ENCODE measurements around the gene RNF31. TPM values are rescaled to one million over a fixed set of nuclear protein-coding genes. Genes with fewer than 3 reads are reported as not detected.
"Not testable (repeated sequence)": the region's sequence is repeated elsewhere in the genome, so short reads cannot be mapped to it uniquely, and the experiment has no call there.

RNF31 gene
- total RNA-seq, 1 experiment from 2014 or later, result 32.1 TPM

DNA sequence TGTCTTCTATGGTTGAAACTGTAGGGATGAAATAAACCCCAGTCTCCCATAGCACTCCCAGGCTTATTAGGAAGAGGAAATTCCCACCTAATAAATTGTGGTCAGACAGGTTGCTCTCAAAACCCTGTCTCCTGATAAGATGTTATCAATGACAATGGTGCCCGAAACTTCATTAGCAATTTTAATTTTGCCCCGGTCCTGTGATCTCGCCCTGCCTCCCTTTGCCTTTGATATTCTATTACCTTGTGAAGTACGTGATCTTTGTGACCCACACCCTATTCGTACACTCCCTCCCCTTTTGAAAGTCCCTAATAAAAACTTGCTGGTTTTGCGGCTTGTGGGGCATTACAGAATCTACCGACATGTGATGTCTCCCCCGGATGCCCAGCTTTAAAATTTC, 55.2 kb downstream of the RNF31 start:
- DNase-seq (ENCODE audit: low spot score), result not testable (repeated sequence)

DNA sequence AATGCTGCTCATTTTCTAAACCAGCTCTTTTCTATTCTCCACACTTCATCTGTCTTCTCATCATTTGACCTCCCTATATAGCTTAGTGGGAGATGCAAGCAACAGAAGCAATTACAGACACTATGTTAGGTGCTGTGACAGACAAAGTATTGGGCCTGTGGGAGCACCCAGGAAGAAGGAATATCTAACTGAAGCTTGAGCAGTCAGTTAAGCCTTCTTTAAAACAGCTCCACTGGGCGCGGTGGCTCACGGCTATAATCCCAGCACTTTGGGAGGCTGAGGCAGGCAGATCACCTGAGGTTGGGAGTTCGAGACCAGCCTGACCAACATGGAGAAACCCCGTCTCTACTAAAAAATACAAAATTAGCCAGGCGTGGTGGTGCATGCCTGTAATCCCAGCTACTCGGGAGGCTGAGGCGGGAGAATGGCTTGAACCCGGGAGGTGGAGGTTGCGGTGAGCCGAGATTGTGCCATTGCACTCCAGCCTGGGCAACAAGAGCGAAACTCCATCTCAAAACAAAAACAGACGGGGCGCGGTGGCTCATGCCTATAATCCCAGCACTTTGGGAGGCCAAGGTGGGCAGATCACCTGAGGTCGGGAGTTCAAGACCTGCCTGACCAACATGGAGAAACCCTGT, 56.1 kb downstream of the RNF31 start:
- not testable (repeated sequence) for DNase-seq (ENCODE audit: low spot score)

DNA sequence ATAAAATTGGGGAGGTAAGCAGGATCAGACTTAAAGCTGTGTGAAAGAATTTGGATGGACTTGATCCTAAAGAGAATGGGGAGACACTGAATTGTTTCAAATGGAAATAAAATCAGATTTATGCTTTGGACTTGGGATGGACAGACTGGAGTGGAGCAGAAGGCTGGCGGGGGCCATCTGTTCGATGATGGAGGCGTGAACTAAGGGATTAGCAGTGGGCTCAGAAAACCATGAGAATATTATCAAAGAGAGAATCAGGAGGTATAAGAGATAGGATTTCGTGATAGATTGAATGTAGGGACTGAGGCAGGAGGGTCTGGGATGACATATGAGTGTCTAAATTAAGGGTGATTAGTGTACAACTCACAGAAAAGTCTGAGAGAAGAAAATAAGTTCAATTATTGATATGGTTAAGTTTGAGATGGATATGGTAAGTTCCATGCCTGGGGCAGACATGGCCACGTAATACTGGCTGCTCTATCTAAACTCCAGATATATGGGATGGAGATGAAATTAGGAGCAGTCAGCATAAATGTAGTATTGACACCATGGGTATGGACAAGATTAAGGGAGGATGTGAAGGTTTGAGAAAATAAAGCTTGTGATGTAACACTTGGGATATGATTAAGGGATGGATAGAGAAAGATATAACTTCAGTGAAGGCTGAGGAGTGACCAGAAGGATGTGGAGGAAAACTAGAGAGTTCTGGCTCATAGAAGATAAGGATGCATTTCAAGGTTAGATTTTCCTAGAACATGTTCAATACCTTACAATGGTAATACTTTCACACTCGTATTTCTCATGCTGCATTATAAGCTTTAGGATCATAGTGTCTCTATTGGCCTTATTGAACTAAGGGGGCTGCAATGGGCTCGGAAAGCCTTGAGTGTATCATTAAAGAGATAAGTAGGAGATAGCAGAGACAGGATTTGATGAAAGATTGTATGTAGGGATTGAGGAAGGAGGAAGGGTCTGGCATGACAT, 57.2 kb downstream of the RNF31 start:
- DNase-seq (ENCODE audit: low spot score), result no peak

DNA sequence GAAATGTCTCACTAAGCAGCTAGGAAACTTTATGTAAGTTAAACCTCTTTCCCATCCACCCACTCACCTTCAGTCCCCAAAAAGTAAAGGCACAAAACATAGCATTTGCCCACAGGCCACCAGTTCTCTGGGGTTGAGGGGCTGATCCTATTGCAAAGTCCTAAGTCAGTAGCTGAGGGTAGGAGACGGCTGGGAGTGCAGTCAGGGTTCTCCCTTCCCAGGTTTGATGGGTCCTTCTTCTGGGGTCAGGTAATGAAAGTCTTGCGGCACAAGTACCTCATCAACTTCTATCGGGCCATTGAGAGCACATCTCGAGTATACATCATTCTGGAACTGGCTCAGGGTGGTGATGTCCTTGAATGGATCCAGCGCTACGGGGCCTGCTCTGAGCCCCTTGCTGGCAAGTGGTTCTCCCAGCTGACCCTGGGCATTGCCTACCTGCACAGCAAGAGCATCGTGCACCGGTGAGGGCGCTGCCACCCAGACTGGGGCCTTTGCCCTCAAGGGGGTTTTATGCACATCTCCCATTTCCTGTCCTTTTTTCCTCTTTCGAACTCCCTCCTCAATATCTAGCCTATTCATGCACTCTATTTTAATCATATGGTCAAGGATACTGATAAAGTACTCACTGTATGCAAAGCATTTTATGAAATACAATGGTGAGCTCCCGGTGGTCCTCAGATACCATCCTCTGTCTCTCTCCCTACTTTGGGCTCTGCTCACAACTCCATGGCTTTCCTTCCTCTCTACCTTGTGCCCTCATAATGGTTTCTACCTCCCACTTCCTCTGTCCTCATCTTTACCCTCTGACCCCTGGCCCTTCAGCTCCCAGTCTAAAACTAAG, 59.2 kb downstream of the RNF31 start:
- DNase-seq (ENCODE audit: low spot score), result no peak

DNA sequence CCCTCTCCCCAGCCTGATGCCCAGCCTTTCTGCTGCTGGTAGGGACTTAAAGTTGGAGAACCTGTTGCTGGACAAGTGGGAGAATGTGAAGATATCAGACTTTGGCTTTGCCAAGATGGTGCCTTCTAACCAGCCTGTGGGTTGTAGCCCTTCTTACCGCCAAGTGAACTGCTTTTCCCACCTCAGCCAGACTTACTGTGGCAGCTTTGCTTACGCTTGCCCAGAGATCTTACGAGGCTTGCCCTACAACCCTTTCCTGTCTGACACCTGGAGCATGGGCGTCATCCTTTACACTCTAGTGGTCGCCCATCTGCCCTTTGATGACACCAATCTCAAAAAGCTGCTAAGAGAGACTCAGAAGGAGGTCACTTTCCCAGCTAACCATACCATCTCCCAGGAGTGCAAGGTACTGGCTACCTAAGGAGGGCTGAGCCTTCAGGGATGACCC, 59.8 kb downstream of the RNF31 start:
- DNase-seq (ENCODE audit: low spot score), result no peak

DNA sequence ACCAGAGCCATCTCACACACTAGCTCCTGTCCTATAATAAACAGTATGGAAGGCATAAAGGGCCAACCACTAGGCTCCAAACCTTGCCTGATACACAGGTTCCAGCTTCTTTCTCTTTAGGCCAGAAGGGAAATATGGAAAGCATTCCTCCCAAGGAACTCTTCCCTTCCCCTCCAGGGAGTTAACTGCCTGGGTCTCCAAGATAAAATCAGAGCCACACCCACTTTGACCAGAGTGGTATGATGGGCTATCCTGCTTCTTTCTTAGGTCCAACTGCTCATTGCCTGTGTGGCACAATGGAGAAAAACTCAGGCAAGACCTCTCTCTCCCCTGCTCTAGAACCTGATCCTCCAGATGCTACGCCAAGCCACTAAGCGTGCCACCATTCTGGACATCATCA, 60.3 kb downstream of the RNF31 start:
- no peak for DNase-seq (ENCODE audit: low spot score)

Other genes with a start within 250 kb of the RNF31 start
- gene DHRS4, start 193.7 kb upstream of the RNF31 start, total RNA-seq (2014; rRNA removed; shearing (Covaris generic)), result 29.5 and 32.3 TPM in 2 replicates
- gene DHRS4L2, start 158.6 kb upstream of the RNF31 start, total RNA-seq (2014; rRNA removed; shearing (Covaris generic)), result 6.9 TPM in 2 replicates
- 0.02 and 0.05 TPM in 2 replicates for gene CARMIL3, start 95.5 kb upstream of the RNF31 start, total RNA-seq (2014; rRNA removed; shearing (Covaris generic))
- not detected in 2 replicates for gene CPNE6, start 75.9 kb upstream of the RNF31 start, total RNA-seq (2014; rRNA removed; shearing (Covaris generic))
- 2.0 and 4.4 TPM in 2 replicates for gene PCK2, start 53.2 kb upstream of the RNF31 start, total RNA-seq (2014; rRNA removed; shearing (Covaris generic))
- gene DCAF11, start 32.7 kb upstream of the RNF31 start, total RNA-seq (2014; rRNA removed; shearing (Covaris generic)), result 32.4 and 63.4 TPM in 2 replicates
- gene NRL, start 32.5 kb upstream of the RNF31 start, total RNA-seq (2014; rRNA removed; shearing (Covaris generic)), result 0.72 TPM in 1 of 2 replicates, not detected in the other
- gene FITM1, start 16.8 kb upstream of the RNF31 start, total RNA-seq (2014; rRNA removed; shearing (Covaris generic)), result not detected in 2 replicates
- gene PSME1, start 11.3 kb upstream of the RNF31 start, total RNA-seq (2014; rRNA removed; shearing (Covaris generic)), result 163 TPM in 2 replicates
- 11.3 and 15.2 TPM in 2 replicates for gene EMC9, start 5.9 kb upstream of the RNF31 start, total RNA-seq (2014; rRNA removed; shearing (Covaris generic))
- 102 and 126 TPM in 2 replicates for gene PSME2, start 888 bp upstream of the RNF31 start, total RNA-seq (2014; rRNA removed; shearing (Covaris generic))
- gene IRF9, start 13.8 kb downstream of the RNF31 start, total RNA-seq (2014; rRNA removed; shearing (Covaris generic)), result 20.8 and 24.9 TPM in 2 replicates
- 0.91 TPM in 1 of 2 replicates, not detected in the other for gene REC8, start 24.6 kb downstream of the RNF31 start, total RNA-seq (2014; rRNA removed; shearing (Covaris generic))
- gene IPO4, start 41.3 kb downstream of the RNF31 start, total RNA-seq (2014; rRNA removed; shearing (Covaris generic)), result 49.5 and 53.2 TPM in 2 replicates
- 45.3 and 50.8 TPM in 2 replicates for gene TM9SF1, start 47.9 kb downstream of the RNF31 start, total RNA-seq (2014; rRNA removed; shearing (Covaris generic))
- not detected in 2 replicates for gene TSSK4, start 58.2 kb downstream of the RNF31 start, total RNA-seq (2014; rRNA removed; shearing (Covaris generic))
- 19.8 and 38.1 TPM in 2 replicates for gene CHMP4A, start 66.0 kb downstream of the RNF31 start, total RNA-seq (2014; rRNA removed; shearing (Covaris generic))
- gene MDP1, start 68.6 kb downstream of the RNF31 start, total RNA-seq (2014; rRNA removed; shearing (Covaris generic)), result 6.4 and 20.2 TPM in 2 replicates
- 201 and 286 TPM in 2 replicates for gene NEDD8, start 84.9 kb downstream of the RNF31 start, total RNA-seq (2014; rRNA removed; shearing (Covaris generic))
- gene GMPR2, start 85.4 kb downstream of the RNF31 start, total RNA-seq (2014; rRNA removed; shearing (Covaris generic)), result 49.3 and 52.7 TPM in 2 replicates
- gene TINF2, start 95.1 kb downstream of the RNF31 start, total RNA-seq (2014; rRNA removed; shearing (Covaris generic)), result 36.1 and 44.5 TPM in 2 replicates
- gene TGM1, start 115.7 kb downstream of the RNF31 start, total RNA-seq (2014; rRNA removed; shearing (Covaris generic)), result 0.64 and 3.3 TPM in 2 replicates
- gene RABGGTA, start 124.1 kb downstream of the RNF31 start, total RNA-seq (2014; rRNA removed; shearing (Covaris generic)), result 14.7 and 15.2 TPM in 2 replicates
- 15.1 and 27.8 TPM in 2 replicates for gene DHRS1, start 152.3 kb downstream of the RNF31 start, total RNA-seq (2014; rRNA removed; shearing (Covaris generic))
- 7.8 and 9.6 TPM in 2 replicates for gene NOP9, start 152.4 kb downstream of the RNF31 start, total RNA-seq (2014; rRNA removed; shearing (Covaris generic))
- not detected in 2 replicates for gene CIDEB, start 160.5 kb downstream of the RNF31 start, total RNA-seq (2014; rRNA removed; shearing (Covaris generic))
- 4.7 and 5.9 TPM in 2 replicates for gene LTB4R2, start 162.6 kb downstream of the RNF31 start, total RNA-seq (2014; rRNA removed; shearing (Covaris generic))
- 2.3 and 2.9 TPM in 2 replicates for gene LTB4R, start 164.0 kb downstream of the RNF31 start, total RNA-seq (2014; rRNA removed; shearing (Covaris generic))
- gene ADCY4, start 187.6 kb downstream of the RNF31 start, total RNA-seq (2014; rRNA removed; shearing (Covaris generic)), result 0.05 TPM in 1 of 2 replicates, not detected in the other
- not detected in 2 replicates for gene RIPK3, start 192.5 kb downstream of the RNF31 start, total RNA-seq (2014; rRNA removed; shearing (Covaris generic))
- not detected in 2 replicates for gene NFATC4, start 220.7 kb downstream of the RNF31 start, total RNA-seq (2014; rRNA removed; shearing (Covaris generic))

Measured in A172 (cell line).